ENCODE measurements around the gene ZNF519.

GRCh38 chr18:14174706-14175085, 42.5 kb upstream of the ZNF519 start:
- TF ChIP-seq POLR2A (IDR thresholded peaks at IDR 0.05; ENCODE audit: low read depth, low read length) (no peak), POLR2AphosphoS5 (IDR thresholded peaks at IDR 0.05; ENCODE audit: low read depth, low read length) (no peak), TAF1 (IDR thresholded peaks at IDR 0.05; ENCODE audit: low read depth, low read length) (no peak), SPI1 (IDR thresholded peaks at IDR 0.05; ENCODE audit: low read depth, low read length) (no peak), POU2F2 (IDR thresholded peaks at IDR 0.05; ENCODE audit: low read depth, low read length) (no peak)
